Ecto neural progenitor cell (in vitro differentiated cells): ENCODE measurements around the gene MID1.
"Not testable (repeated sequence)": the region's sequence is repeated elsewhere in the genome, so short reads cannot be mapped to it uniquely, and the experiment has no call there.

ENCODE experiments used
- DNase-seq: peaks from one replicate; pipeline ENCODE4 v3.0.0-alpha.2; 2018; ENCODE audit warnings: low spot score

MID1 gene

GRCh38 chrX:10617186-10617998, 3.0 kb downstream of the MID1 start:
- DNase-seq: no peak

- peak; percentile 49 for DNase-seq
Measured at GRCh38 chrX:10615931-10616774, 4.2 kb downstream of the MID1 start.

- no peak for DNase-seq
Measured at GRCh38 chrX:10612215-10612614, 8.2 kb downstream of the MID1 start.

- DNase-seq: no peak
Measured at GRCh38 chrX:10611441-10612090, 8.8 kb downstream of the MID1 start.

- DNase-seq: no peak
Measured at GRCh38 chrX:10608099-10608498, 12.3 kb downstream of the MID1 start.

GRCh38 chrX:10607233-10607632, 13.2 kb downstream of the MID1 start:
- no peak for DNase-seq

- DNase-seq: no peak
Measured at GRCh38 chrX:10603612-10604011, 16.8 kb downstream of the MID1 start.

GRCh38 chrX:10602646-10603045, 17.7 kb downstream of the MID1 start:
- DNase-seq: no peak

GRCh38 chrX:10600479-10600878, 19.9 kb downstream of the MID1 start:
- DNase-seq: no peak

GRCh38 chrX:10598540-10598939, 21.8 kb downstream of the MID1 start:
- no peak for DNase-seq

GRCh38 chrX:10597871-10598270, 22.5 kb downstream of the MID1 start:
- no peak for DNase-seq

- peak; percentile 66 for DNase-seq
Measured at GRCh38 chrX:10591363-10592335, 28.7 kb downstream of the MID1 start.

- DNase-seq: not testable (repeated sequence)
Measured at GRCh38 chrX:10589787-10590186, 30.6 kb downstream of the MID1 start.

GRCh38 chrX:10589098-10589497, 31.3 kb downstream of the MID1 start:
- no peak for DNase-seq

GRCh38 chrX:10584882-10585281, 35.5 kb downstream of the MID1 start:
- not testable (repeated sequence) for DNase-seq

GRCh38 chrX:10582945-10583344, 37.4 kb downstream of the MID1 start:
- DNase-seq: no peak

- no peak for DNase-seq
Measured at GRCh38 chrX:10582215-10582733, 38.1 kb downstream of the MID1 start.

- DNase-seq: no peak
Measured at GRCh38 chrX:10579112-10580011, 41.0 kb downstream of the MID1 start.

GRCh38 chrX:10578527-10578926, 41.9 kb downstream of the MID1 start:
- DNase-seq: no peak

GRCh38 chrX:10577853-10578252, 42.5 kb downstream of the MID1 start:
- no peak for DNase-seq
